ENCODE data around the gene SNAI3.

DNA sequence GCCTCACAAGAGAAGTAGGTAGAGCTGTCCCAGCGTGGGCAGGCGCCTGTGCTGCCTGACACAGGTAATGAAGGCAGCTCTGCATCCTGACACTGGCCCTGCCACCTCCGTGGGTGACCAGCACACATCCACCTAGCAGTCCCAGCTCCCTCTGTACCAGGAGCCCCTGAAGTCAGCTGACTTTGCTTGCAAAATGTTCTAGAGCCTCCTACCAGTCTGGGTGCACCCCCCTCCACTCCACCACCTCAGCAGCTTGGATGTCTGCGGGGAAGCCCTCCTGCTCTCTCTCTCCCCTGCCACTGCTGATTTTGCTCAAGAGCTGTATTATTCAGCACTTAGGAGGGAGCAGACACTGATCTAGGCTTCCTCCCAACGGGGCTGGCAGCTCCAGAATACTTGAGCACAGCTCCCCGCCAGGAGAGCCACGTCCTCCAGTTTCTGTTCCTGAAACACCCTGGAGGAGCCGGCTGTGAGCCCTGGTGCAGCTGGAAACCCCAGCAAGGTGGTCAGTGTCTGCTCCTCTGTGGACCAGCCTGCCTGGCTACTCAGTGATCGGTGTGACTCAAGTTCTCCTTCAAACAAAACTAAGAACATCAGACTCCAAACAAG, 18.9 kb upstream of the SNAI3 start:
- no peak for TF ChIP-seq YY1 (IDR thresholded peaks at IDR 0.05; ENCODE audit: extremely low read depth, insufficient replicate concordance, low read depth, low read length)
- TF ChIP-seq, protein P1, sequence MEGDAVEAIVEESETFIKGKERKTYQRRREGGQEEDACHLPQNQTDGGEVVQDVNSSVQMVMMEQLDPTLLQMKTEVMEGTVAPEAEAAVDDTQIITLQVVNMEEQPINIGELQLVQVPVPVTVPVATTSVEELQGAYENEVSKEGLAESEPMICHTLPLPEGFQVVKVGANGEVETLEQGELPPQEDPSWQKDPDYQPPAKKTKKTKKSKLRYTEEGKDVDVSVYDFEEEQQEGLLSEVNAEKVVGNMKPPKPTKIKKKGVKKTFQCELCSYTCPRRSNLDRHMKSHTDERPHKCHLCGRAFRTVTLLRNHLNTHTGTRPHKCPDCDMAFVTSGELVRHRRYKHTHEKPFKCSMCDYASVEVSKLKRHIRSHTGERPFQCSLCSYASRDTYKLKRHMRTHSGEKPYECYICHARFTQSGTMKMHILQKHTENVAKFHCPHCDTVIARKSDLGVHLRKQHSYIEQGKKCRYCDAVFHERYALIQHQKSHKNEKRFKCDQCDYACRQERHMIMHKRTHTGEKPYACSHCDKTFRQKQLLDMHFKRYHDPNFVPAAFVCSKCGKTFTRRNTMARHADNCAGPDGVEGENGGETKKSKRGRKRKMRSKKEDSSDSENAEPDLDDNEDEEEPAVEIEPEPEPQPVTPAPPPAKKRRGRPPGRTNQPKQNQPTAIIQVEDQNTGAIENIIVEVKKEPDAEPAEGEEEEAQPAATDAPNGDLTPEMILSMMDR (IDR thresholded peaks at IDR 0.05 in 2 of 3, conservative IDR thresholded peaks at IDR 0.05 in 1 of 3; ENCODE audit: borderline replicate concordance in 1 of 3, insufficient read depth in 1 of 3, low read depth in 2 of 3, low read length in 2 of 3), result no peak
- TF ChIP-seq POLR2A (IDR thresholded peaks at IDR 0.05; ENCODE audit: borderline replicate concordance, extremely low read depth, insufficient read depth, insufficient read length), result no peak
- TF ChIP-seq SP1 (IDR thresholded peaks at IDR 0.05; ENCODE audit: low read depth), result no peak
- TF ChIP-seq, protein P2, sequence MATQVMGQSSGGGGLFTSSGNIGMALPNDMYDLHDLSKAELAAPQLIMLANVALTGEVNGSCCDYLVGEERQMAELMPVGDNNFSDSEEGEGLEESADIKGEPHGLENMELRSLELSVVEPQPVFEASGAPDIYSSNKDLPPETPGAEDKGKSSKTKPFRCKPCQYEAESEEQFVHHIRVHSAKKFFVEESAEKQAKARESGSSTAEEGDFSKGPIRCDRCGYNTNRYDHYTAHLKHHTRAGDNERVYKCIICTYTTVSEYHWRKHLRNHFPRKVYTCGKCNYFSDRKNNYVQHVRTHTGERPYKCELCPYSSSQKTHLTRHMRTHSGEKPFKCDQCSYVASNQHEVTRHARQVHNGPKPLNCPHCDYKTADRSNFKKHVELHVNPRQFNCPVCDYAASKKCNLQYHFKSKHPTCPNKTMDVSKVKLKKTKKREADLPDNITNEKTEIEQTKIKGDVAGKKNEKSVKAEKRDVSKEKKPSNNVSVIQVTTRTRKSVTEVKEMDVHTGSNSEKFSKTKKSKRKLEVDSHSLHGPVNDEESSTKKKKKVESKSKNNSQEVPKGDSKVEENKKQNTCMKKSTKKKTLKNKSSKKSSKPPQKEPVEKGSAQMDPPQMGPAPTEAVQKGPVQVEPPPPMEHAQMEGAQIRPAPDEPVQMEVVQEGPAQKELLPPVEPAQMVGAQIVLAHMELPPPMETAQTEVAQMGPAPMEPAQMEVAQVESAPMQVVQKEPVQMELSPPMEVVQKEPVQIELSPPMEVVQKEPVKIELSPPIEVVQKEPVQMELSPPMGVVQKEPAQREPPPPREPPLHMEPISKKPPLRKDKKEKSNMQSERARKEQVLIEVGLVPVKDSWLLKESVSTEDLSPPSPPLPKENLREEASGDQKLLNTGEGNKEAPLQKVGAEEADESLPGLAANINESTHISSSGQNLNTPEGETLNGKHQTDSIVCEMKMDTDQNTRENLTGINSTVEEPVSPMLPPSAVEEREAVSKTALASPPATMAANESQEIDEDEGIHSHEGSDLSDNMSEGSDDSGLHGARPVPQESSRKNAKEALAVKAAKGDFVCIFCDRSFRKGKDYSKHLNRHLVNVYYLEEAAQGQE (IDR thresholded peaks at IDR 0.05; ENCODE audit: low read depth), result no peak
- TF ChIP-seq MAX (IDR thresholded peaks at IDR 0.05), result no peak
- TF ChIP-seq POLR2AphosphoS5 (IDR thresholded peaks at IDR 0.05; ENCODE audit: low read depth, low read length), result no peak
- no peak for TF ChIP-seq ELF1 (IDR thresholded peaks at IDR 0.05; ENCODE audit: borderline replicate concordance, low read depth)
